GM12892 (cell line): Measurements from ENCODE around the gene TLR5.

Experiments used
- POLR2A ChIP-seq: IDR thresholded peaks from 2 replicates; pipeline ENCODE4 v1.6.1; 2011; ENCODE audit warnings: low read depth, low read length, control low read depth
- TAF1 ChIP-seq: IDR thresholded peaks from 2 replicates; pipeline ENCODE4 v1.6.1; 2011; ENCODE audit warnings: low read depth, mild to moderate bottlenecking, control low read depth, low read length, borderline replicate concordance

- TF ChIP-seq POLR2A: no peak
- TF ChIP-seq TAF1: no peak
Measured at GRCh38 chr1:223177681-223178080, 34.6 kb upstream of the TLR5 start.
